HepG2 (cell line): ENCODE data around the gene MOGAT3. TPM values are rescaled to one million over a fixed set of nuclear protein-coding genes. Genes with fewer than 3 reads are reported as not detected.

Experiments used
- CERS6 ChIP-seq: sonication (generic); formaldehyde crosslinking; IDR thresholded peaks from 2 replicates; pipeline ENCODE4 v1.5.0; 2020; ENCODE audit warnings: missing genetic modification reagents
- GATAD2A ChIP-seq: IDR thresholded peaks from 2 replicates; pipeline ENCODE4 v1.6.1; 2016
- GMEB1 ChIP-seq: sonication (generic); formaldehyde crosslinking; IDR thresholded peaks from 2 replicates; pipeline ENCODE4 v1.5.1; 2020; ENCODE audit warnings: missing genetic modification reagents, mild to moderate bottlenecking, borderline replicate concordance
- HMGXB3 ChIP-seq: sonication (generic); formaldehyde crosslinking; IDR thresholded peaks from 2 replicates; pipeline ENCODE4 v1.4.0; 2020; ENCODE audit warnings: missing genetic modification reagents, borderline replicate concordance
- MAFF ChIP-seq: IDR thresholded peaks from 2 replicates; pipeline ENCODE4 v1.6.1; 2011; ENCODE audit warnings: low read depth, low read length, improper control_type of control experiment
- MBNL3 ChIP-seq: fragments of 250-450 bp; sonication (Bioruptor Pico); conservative IDR thresholded peaks from 2 replicates; pipeline ENCODE4 v1.8.0; 2022; ENCODE audit warnings: mild to moderate bottlenecking, inconsistent platforms
- MED8 ChIP-seq: sonication (generic); formaldehyde crosslinking; IDR thresholded peaks from 2 replicates; pipeline ENCODE4 v1.8.1; 2023; ENCODE audit warnings: mild to moderate bottlenecking, missing genetic modification reagents; ENCODE audit not compliant: insufficient replicate concordance
- PHF8 ChIP-seq: sonication (generic); formaldehyde crosslinking; IDR thresholded peaks from 2 replicates; pipeline ENCODE4 v1.5.0; 2020; ENCODE audit warnings: missing genetic modification reagents
- YEATS4 ChIP-seq: sonication (generic); formaldehyde crosslinking; IDR thresholded peaks from 2 replicates; pipeline ENCODE4 v1.4.0; 2020; ENCODE audit warnings: missing genetic modification reagents, borderline replicate concordance
- ZGPAT ChIP-seq: IDR thresholded peaks from 2 replicates; pipeline ENCODE4 v1.6.1; 2016; ENCODE audit warnings: mild to moderate bottlenecking
- ZNF274 ChIP-seq: sonication (generic); formaldehyde crosslinking; IDR thresholded peaks from 2 replicates; pipeline ENCODE4 v1.5.1; 2020; ENCODE audit warnings: mild to moderate bottlenecking, missing genetic modification reagents
- ZNF280B ChIP-seq: sonication (generic); formaldehyde crosslinking; IDR thresholded peaks from 2 replicates; pipeline ENCODE4 v1.5.0; 2020; ENCODE audit warnings: missing genetic modification reagents, mild to moderate bottlenecking, borderline replicate concordance
- ZNF362 ChIP-seq: sonication (generic); formaldehyde crosslinking; IDR thresholded peaks from 2 replicates; pipeline ENCODE4 v1.4.0; 2020; ENCODE audit warnings: missing genetic modification reagents, mild to moderate bottlenecking, borderline replicate concordance
- ZNF549 ChIP-seq: sonication (generic); formaldehyde crosslinking; IDR thresholded peaks from 2 replicates; pipeline ENCODE4 v1.5.0; 2020; ENCODE audit warnings: missing genetic modification reagents
- polyA plus RNA-seq, 8 experiments: library from polyadenylated mRNA; depleted of rRNA in 3 of 8; stranded (reverse) in 7 of 8; unstranded in 1 of 8; fragments of >200 nt; fragmentation: Illumina TruSeq in 4 of 8; extraction: Trizol in 4 of 8; gene quantifications; 2 replicates each; pipeline versions ENCODE4 v1.2.1 to v1.2.3, GENCODE V29; 2011 to 2016; ENCODE audit warnings: low read depth in 4 of 8, missing spikeins in 1 of 8, mixed read lengths in 1 of 8; ENCODE audit not compliant: insufficient read depth in 1 of 8
- total RNA-seq, 5 experiments: library from RNA; depleted of rRNA; stranded (reverse); fragments of >200 nt; fragmentation: Illumina TruSeq; extraction: Trizol; gene quantifications; 2 replicates each; pipeline ENCODE4 v1.2.3, GENCODE V29; 2016; ENCODE audit warnings: low read depth in 1 of 5

MOGAT3 gene
- total and polyA plus RNA-seq, 2 of the 13 experiments (the other 11 are each of a cell fraction or from before 2014, with no cell fraction given): 22.5 to 30.5 TPM

- TF ChIP-seq GMEB1 (CRISPR knock-in tag) (peak; percentile 51; the same call in 1 of the 2 replicates), ZNF280B (CRISPR knock-in tag) (no peak; the same call in 1 of the 2 replicates), ZGPAT (no peak; the same call in none of the 2 replicates), MAFF (no peak), ZNF274 (no peak; the same call in 1 of the 2 replicates), MED8 (CRISPR knock-in tag) (no peak), GATAD2A (CRISPR knock-in tag) (no peak), ZNF549 (no peak), ZNF362 (no peak), MBNL3 (CRISPR knock-in tag) (no peak), HMGXB3 (no peak), YEATS4 (CRISPR knock-in tag) (no peak), CERS6 (no peak), PHF8 (CRISPR knock-in tag) (no peak)
These were observed 44.4 kb upstream of the MOGAT3 start (continued) for GRCh38 chr7:101245147-101245668.
